Hepatocyte (in vitro differentiated cells): ENCODE data around the gene CBX2. TPM values are rescaled to one million over a fixed set of nuclear protein-coding genes. Genes with fewer than 3 reads are reported as not detected.

Experiments
- DNase-seq: peaks from one replicate; pipeline ENCODE4 v3.0.0-alpha.2; 2016; ENCODE audit warnings: low spot score
- H2AFZ ChIP-seq: fragments of 200-600 bp; sonication (generic); 2 replicates; pipeline ENCODE4 v1.6.0; 2016; ENCODE audit warnings: antibody characterized with exemption, mild to moderate bottlenecking
- H3K27ac ChIP-seq: fragments of 200-600 bp; sonication (generic); 2 replicates; pipeline ENCODE4 v1.5.1; 2016; ENCODE audit warnings: mild to moderate bottlenecking
- H3K27me3 ChIP-seq: fragments of 200-600 bp; sonication (generic); 2 replicates; pipeline ENCODE4 v1.6.1; 2016
- H3K36me3 ChIP-seq: fragments of 200-600 bp; sonication (generic); replicated peaks from 2 replicates; pipeline ENCODE4 v1.5.1; 2016; ENCODE audit warnings: low read depth; ENCODE audit not compliant: insufficient read depth
- H3K4me1 ChIP-seq: fragments of 200-600 bp; sonication (generic); 2 replicates; pipeline ENCODE4 v1.5.1; 2016; ENCODE audit warnings: mild to moderate bottlenecking, moderate library complexity; ENCODE audit not compliant: insufficient read depth
- H3K4me2 ChIP-seq: fragments of 200-600 bp; sonication (generic); 2 replicates; pipeline ENCODE4 v1.6.0; 2016
- H3K4me3 ChIP-seq: fragments of 200-600 bp; sonication (generic); 2 replicates; pipeline ENCODE4 v1.5.1; 2016; ENCODE audit warnings: mild to moderate bottlenecking
- H3K79me2 ChIP-seq: fragments of 200-600 bp; sonication (generic); 2 replicates; pipeline ENCODE4 v1.6.0; 2017; ENCODE audit warnings: mild to moderate bottlenecking
- H3K9me2 ChIP-seq: fragments of 200-600 bp; sonication (generic); replicated peaks from 2 replicates; pipeline ENCODE4 v1.6.0; 2017; ENCODE audit warnings: mild to moderate bottlenecking; ENCODE audit not compliant: insufficient read depth
- H3K9me3 ChIP-seq: fragments of 200-600 bp; sonication (generic); 2 replicates; pipeline ENCODE4 v1.5.1; 2016; ENCODE audit warnings: low read depth, mild to moderate bottlenecking
- H4K20me1 ChIP-seq: fragments of 200-600 bp; sonication (generic); 2 replicates; pipeline ENCODE4 v1.6.0; 2016; ENCODE audit warnings: mild to moderate bottlenecking; ENCODE audit not compliant: insufficient read depth, poor library complexity, severe bottlenecking
- EZH2 ChIP-seq: fragments of 200-600 bp; sonication (generic); IDR thresholded peaks from 2 replicates; pipeline ENCODE4 v1.6.1; 2016; ENCODE audit warnings: antibody characterized with exemption, mild to moderate bottlenecking, borderline replicate concordance
- EZH2phosphoT487 ChIP-seq: fragments of 200-600 bp; sonication (generic); IDR thresholded peaks from one replicate; pipeline ENCODE4 v1.6.1; 2018; ENCODE audit warnings: antibody characterized with exemption, mild to moderate bottlenecking, low read depth, moderate library complexity; ENCODE audit not compliant: unreplicated experiment, severe bottlenecking
- WGBS: methylation state at CpG from one replicate; pipeline ENCODE4 v1.1.6; 2016; ENCODE audit warnings: low lambda C conversion rate; ENCODE audit errors: missing lambda C conversion rate; 5-methylcytosine and 5-hydroxymethylcytosine counted together
- polyA plus RNA-seq: library from polyadenylated mRNA; unstranded; fragments of >200 nt; fragmentation: Nextera tagmentation; extraction: Ambion mirVana; gene quantifications from 2 replicates; pipeline ENCODE4 v1.2.1, GENCODE V29; 2016
- total RNA-seq: library from RNA; depleted of rRNA; stranded (reverse); fragments of >200 nt; gene quantifications from 2 replicates; pipeline ENCODE4 v1.2.3, GENCODE V29; 2014
- TF ChIP-seq, protein P1 (sequence below): fragments of 200-600 bp; sonication (generic); IDR thresholded peaks from 2 replicates; pipeline ENCODE4 v1.5.1; 2016; ENCODE audit warnings: antibody characterized with exemption, mild to moderate bottlenecking; ENCODE audit not compliant: poor library complexity

CBX2 gene
- total and polyA plus RNA-seq, 2 experiments from 2014 or later: 11.6 to 16.3 TPM

DNA sequence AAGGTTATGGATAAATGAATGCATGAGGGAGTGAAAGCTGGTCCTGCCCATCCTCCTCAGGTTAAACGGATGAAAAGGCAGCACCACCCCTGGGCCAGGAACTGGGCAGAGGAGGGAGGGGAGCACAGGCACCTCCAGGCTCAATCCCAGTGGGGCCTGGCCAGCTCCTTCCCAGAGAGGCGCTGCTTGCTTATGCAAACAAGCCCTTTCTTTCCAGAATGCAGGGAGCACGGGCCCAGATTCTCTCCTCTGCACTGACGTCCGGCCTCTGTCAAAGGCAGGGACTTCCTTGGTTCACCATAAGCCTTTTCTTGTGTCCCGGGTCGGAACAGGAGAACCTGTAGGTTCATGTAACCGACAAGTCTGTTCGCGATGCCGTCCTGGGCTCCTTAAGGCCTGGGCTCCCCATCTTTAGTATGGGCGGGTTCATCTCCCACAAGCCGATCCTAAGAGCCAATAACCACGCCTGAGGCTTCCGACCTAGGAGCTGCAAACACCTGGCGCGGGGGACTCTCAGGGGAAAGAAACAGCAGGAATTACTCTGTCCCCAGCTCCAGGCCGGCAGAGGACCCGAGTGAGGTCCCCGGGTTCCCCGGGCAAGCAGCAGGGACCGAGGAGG is 30.9 kb upstream of the CBX2 start:
- no peaks in the 10 kb centered on the region for H4K20me1 ChIP-seq
- H3K79me2 ChIP-seq: no peaks in the 10 kb centered on the region
- H3K4me2 ChIP-seq: peak overlapping the region; percentile 72
- no peak for DNase-seq
- 16% methylated on average over 22 of the region's 22 CpGs for WGBS
- H3K4me3 ChIP-seq: no peak overlapping the region
- no peak overlapping the region for H3K27ac ChIP-seq
- no peaks in the 10 kb centered on the region for H3K9me3 ChIP-seq
- peaks cover 43% of the 10 kb centered on the region for H3K27me3 ChIP-seq
- H3K36me3 ChIP-seq: no peaks in the 10 kb centered on the region
- TF ChIP-seq EZH2: peak; percentile 34
- TF ChIP-seq, protein P1, sequence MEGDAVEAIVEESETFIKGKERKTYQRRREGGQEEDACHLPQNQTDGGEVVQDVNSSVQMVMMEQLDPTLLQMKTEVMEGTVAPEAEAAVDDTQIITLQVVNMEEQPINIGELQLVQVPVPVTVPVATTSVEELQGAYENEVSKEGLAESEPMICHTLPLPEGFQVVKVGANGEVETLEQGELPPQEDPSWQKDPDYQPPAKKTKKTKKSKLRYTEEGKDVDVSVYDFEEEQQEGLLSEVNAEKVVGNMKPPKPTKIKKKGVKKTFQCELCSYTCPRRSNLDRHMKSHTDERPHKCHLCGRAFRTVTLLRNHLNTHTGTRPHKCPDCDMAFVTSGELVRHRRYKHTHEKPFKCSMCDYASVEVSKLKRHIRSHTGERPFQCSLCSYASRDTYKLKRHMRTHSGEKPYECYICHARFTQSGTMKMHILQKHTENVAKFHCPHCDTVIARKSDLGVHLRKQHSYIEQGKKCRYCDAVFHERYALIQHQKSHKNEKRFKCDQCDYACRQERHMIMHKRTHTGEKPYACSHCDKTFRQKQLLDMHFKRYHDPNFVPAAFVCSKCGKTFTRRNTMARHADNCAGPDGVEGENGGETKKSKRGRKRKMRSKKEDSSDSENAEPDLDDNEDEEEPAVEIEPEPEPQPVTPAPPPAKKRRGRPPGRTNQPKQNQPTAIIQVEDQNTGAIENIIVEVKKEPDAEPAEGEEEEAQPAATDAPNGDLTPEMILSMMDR: no peak
- no peaks in the 10 kb centered on the region for H3K9me2 ChIP-seq
- H3K4me1 ChIP-seq: peaks cover 31% of the 10 kb centered on the region
- no peak overlapping the region for H2AFZ ChIP-seq

DNA sequence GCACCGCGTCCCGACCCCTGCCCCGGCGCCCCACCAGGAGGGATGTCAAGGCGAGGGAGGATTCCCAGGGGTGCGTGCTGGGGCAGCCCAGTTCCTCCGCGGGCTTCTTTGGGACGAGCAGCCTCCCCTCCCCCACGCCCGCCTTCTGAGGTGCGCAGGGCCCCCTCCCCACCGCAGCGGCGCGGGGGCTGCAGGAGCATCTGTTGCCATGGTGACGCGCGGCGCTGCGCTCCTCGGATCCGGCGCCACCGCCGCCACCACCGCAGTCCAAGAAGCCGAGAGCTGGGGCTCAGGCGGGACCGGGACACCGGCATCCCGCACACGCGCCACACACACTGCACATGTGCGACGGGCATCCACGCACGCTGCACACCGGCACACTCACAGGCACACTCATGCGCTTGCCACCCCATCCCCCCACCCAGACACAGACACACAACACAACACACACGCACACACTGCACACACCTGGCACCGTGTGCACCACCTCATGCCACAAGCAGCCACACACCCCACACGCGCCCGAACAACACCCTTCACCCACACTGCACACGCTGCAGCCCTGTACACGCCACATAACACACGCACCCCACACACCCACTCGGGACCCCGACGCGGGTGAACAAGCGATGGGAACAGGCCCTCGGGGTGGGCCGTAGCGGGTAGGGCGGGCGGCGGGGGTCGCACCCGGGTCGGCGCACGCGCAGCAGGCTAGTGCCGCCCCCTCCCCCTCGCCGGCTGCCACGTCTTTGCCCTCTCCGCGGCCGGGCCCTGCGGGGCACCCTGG is 30.2 kb upstream of the CBX2 start:
- Histone ChIP-seq H3K4me1 (peaks cover 24% of the 10 kb centered on the region), H3K79me2 (no peaks in the 10 kb centered on the region), H3K4me3 (no peak overlapping the region), H4K20me1 (no peaks in the 10 kb centered on the region), H3K36me3 (no peaks in the 10 kb centered on the region), H3K9me2 (no peaks in the 10 kb centered on the region), H3K27me3 (peaks cover 43% of the 10 kb centered on the region), H2AFZ (no peak overlapping the region), H3K27ac (no peak overlapping the region), H3K4me2 (peak overlapping the region; percentile 72), H3K9me3 (no peaks in the 10 kb centered on the region)
- peak; percentile 46 for DNase-seq
- TF ChIP-seq, protein P1: no peak
- TF ChIP-seq EZH2phosphoT487: peak; percentile 44
- peak; percentile 48 for TF ChIP-seq EZH2
- WGBS: 14% methylated on average over 50 of the region's 74 CpGs

DNA sequence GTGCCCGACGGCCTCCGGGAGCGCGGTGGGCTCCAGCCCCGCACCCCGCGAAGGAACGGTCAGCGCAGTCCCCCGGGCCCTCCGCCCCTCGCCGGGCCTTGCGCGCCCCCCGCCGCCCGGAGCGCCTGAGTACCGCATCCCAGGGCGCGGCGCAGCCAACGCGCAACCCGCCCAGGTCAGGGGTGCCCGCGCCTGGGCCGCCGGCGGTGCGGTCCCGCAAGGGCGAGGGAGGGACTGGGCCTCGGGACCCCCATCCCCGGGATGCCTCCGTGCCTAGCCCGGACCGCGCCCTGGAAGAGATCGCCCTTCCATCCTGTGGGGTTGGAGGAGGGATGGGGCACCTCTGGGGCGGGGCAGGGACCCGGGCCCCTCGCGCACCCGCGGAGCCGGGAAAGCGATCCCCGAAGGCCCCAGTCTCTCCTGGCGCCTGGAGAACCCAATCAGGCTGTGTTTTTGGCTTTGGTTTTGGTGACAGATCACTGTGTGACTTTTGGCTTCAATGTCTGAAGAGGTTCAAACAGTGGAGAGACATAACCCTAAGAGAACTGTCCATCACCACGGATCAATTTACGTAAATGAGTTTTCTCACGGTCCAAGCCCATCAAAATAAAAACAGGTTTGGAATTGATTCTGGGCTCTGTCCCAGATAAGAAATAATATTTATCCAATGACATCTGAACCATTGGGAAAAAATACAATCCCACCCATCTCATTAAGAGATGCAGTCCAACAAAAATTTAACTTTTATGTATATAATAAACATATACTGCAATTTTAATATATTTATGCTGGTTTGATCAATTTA is 29.5 kb upstream of the CBX2 start:
- H3K27me3 ChIP-seq: peaks cover 43% of the 10 kb centered on the region
- WGBS: 15% methylated on average over 12 of the region's 55 CpGs
- H3K4me3 ChIP-seq: no peak overlapping the region
- no peaks in the 10 kb centered on the region for H4K20me1 ChIP-seq
- peaks cover 17% of the 10 kb centered on the region for H3K4me1 ChIP-seq
- DNase-seq: no peak
- H3K36me3 ChIP-seq: no peaks in the 10 kb centered on the region
- TF ChIP-seq, protein P1: no peak
- TF ChIP-seq EZH2phosphoT487: no peak
- peak; percentile 57 for TF ChIP-seq EZH2
- H3K9me3 ChIP-seq: no peaks in the 10 kb centered on the region
- no peaks in the 10 kb centered on the region for H3K79me2 ChIP-seq
- no peak overlapping the region for H2AFZ ChIP-seq
- no peaks in the 10 kb centered on the region for H3K9me2 ChIP-seq
- no peak overlapping the region for H3K27ac ChIP-seq
- peak overlapping the region; percentile 72 for H3K4me2 ChIP-seq
